Islet of Langerhans (tissue), 1 donor: Measurements from ENCODE around the gene ATG7.

ENCODE experiments used
- FAIRE-seq: peaks from one replicate; lab custom pipeline; 2011; peaks lifted over from hg19 to GRCh38; lab: Jason Lieb, UNC

The ATG7 gene

GRCh38 chr3:11363715-11364114 lies 91.5 kb downstream of the ATG7 start:
- no peak for FAIRE-seq

- FAIRE-seq = no peak
Observed at GRCh38 chr3:11364181-11364580, 92.0 kb downstream of the ATG7 start.

- FAIRE-seq = no peak
Observed at GRCh38 chr3:11367143-11367693, 95.0 kb downstream of the ATG7 start.

GRCh38 chr3:11370191-11370590 lies 98.0 kb downstream of the ATG7 start:
- no peak for FAIRE-seq

GRCh38 chr3:11370966-11371365 lies 98.8 kb downstream of the ATG7 start:
- no peak for FAIRE-seq

GRCh38 chr3:11371747-11372146 lies 99.5 kb downstream of the ATG7 start:
- FAIRE-seq = no peak

GRCh38 chr3:11373235-11373634 lies 101.0 kb downstream of the ATG7 start:
- no peak for FAIRE-seq

GRCh38 chr3:11373654-11374053 lies 101.5 kb downstream of the ATG7 start:
- FAIRE-seq = no peak

GRCh38 chr3:11375333-11376088 lies 103.3 kb downstream of the ATG7 start:
- no peak for FAIRE-seq

GRCh38 chr3:11377719-11378118 lies 105.5 kb downstream of the ATG7 start:
- no peak for FAIRE-seq

GRCh38 chr3:11379238-11379823 lies 107.1 kb downstream of the ATG7 start:
- FAIRE-seq = peak; percentile 96

GRCh38 chr3:11379824-11380701 lies 107.9 kb downstream of the ATG7 start:
- FAIRE-seq = no peak

GRCh38 chr3:11381141-11381540 lies 108.9 kb downstream of the ATG7 start:
- FAIRE-seq = no peak

- no peak for FAIRE-seq
Observed at GRCh38 chr3:11381563-11381962, 109.4 kb downstream of the ATG7 start.

- FAIRE-seq = no peak
Observed at GRCh38 chr3:11382146-11382745, 110.0 kb downstream of the ATG7 start.

GRCh38 chr3:11384074-11384473 lies 111.9 kb downstream of the ATG7 start:
- FAIRE-seq = no peak

GRCh38 chr3:11385326-11385725 lies 113.1 kb downstream of the ATG7 start:
- FAIRE-seq = no peak

GRCh38 chr3:11385891-11386290 lies 113.7 kb downstream of the ATG7 start:
- FAIRE-seq = no peak

- FAIRE-seq = no peak
Observed at GRCh38 chr3:11386465-11387113, 114.4 kb downstream of the ATG7 start.

GRCh38 chr3:11389386-11390268 lies 117.4 kb downstream of the ATG7 start:
- FAIRE-seq = no peak
